NB4 (cell line): Measurements from ENCODE around the gene NEO1.
"Not testable (repeated sequence)": the region's sequence is repeated elsewhere in the genome, so short reads cannot be mapped to it uniquely, and the experiment has no call there.

Experiments
- DNase-seq: peaks from one replicate; pipeline ENCODE4 v3.0.0; 2010; ENCODE audit warnings: low read depth
- H3K4me3 ChIP-seq: one replicate; pipeline ENCODE4 v1.5.1; 2011; ENCODE audit warnings: mild to moderate bottlenecking, low read depth, low read length, moderate library complexity
- MYC ChIP-seq: IDR thresholded peaks from 2 replicates; pipeline ENCODE4 v1.6.1; 2011; ENCODE audit warnings: low read depth, low read length
- POLR2A ChIP-seq: IDR thresholded peaks from 2 replicates; pipeline ENCODE4 v1.6.1; 2011; ENCODE audit warnings: mild to moderate bottlenecking; ENCODE audit not compliant: insufficient read length; ENCODE audit errors: extremely low read depth
- TF ChIP-seq, protein P1 (sequence below): IDR thresholded peaks from one replicate; pipeline ENCODE4 v1.5.1; 2012; ENCODE audit warnings: low read depth, low read length
- TF ChIP-seq, protein P2 (sequence below): IDR thresholded peaks from 2 replicates; pipeline ENCODE4 v1.6.1; 2011; ENCODE audit warnings: low read depth, low read length

NEO1 gene

DNA sequence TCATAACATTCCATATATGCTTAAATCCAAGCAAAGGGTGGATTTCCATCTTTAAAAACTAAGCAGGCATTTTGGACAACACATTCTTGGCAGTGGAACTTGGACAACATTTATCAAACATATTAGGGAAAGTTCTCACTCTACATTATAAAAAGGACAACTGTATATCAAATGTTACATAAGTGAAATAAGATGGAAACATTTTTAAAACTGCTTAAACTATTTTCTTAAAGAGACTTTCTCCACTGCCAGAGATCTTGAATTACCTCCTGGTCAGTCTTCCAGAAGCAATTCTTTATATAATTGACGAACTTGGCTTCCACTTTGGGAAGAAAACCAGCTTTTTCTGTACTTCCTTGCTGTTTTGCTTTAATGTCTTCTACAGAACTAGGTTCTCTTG lies 109.3 kb downstream of the NEO1 start:
- no peak for TF ChIP-seq MYC
- TF ChIP-seq, protein P1, sequence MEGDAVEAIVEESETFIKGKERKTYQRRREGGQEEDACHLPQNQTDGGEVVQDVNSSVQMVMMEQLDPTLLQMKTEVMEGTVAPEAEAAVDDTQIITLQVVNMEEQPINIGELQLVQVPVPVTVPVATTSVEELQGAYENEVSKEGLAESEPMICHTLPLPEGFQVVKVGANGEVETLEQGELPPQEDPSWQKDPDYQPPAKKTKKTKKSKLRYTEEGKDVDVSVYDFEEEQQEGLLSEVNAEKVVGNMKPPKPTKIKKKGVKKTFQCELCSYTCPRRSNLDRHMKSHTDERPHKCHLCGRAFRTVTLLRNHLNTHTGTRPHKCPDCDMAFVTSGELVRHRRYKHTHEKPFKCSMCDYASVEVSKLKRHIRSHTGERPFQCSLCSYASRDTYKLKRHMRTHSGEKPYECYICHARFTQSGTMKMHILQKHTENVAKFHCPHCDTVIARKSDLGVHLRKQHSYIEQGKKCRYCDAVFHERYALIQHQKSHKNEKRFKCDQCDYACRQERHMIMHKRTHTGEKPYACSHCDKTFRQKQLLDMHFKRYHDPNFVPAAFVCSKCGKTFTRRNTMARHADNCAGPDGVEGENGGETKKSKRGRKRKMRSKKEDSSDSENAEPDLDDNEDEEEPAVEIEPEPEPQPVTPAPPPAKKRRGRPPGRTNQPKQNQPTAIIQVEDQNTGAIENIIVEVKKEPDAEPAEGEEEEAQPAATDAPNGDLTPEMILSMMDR, result no peak
- no peak for TF ChIP-seq POLR2A
- TF ChIP-seq, protein P2, sequence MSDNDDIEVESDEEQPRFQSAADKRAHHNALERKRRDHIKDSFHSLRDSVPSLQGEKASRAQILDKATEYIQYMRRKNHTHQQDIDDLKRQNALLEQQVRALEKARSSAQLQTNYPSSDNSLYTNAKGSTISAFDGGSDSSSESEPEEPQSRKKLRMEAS, result no peak
- no peak for DNase-seq
- H3K4me3 ChIP-seq, result no peak overlapping the region

DNA sequence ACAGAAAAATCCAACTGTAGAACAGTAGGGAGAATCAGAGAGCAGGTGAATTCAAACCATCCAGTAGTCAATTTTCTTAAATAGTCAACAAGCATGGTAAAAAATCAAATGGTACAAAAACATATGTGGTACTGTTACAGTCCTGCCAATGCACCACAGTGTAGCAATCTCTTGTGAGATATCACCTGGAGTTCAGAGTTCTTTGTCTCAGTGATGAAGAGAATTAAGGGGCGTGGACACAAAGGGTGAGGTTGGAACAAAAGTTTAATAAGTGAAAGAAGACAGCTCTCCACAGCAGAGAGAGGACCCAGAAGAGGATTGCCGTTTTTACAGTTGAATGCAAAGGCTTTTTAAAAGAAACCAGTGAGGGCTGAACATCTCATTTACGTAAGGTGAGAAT lies 113.2 kb downstream of the NEO1 start:
- H3K4me3 ChIP-seq, result no peak overlapping the region
- TF ChIP-seq POLR2A (no peak), MYC (no peak)
- TF ChIP-seq, protein P2, result no peak
- TF ChIP-seq, protein P1, result no peak
- no peak for DNase-seq

DNA sequence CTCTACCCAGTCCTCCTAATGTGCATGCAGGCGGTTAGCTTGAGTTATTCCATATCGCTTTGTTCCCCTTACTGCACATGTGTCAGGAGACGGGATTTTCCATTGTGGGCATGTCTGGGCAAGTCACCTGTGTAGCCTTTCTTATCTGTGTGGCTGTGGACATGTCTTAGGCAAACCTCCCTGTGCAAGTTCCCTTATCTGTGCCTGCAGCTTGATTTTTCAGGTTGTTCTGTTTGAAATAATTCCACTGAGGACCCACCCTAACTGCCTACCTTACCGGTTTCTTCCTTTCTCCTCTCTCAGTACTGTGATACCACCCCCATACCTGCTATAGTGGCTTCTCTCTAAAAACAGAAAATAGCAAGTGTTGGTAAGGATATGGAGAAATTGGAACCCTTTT lies 113.6 kb downstream of the NEO1 start:
- no peak for DNase-seq
- no peak for TF ChIP-seq POLR2A
- no peak for TF ChIP-seq MYC
- TF ChIP-seq, protein P2, result no peak
- TF ChIP-seq, protein P1, result no peak
- no peak overlapping the region for H3K4me3 ChIP-seq

DNA sequence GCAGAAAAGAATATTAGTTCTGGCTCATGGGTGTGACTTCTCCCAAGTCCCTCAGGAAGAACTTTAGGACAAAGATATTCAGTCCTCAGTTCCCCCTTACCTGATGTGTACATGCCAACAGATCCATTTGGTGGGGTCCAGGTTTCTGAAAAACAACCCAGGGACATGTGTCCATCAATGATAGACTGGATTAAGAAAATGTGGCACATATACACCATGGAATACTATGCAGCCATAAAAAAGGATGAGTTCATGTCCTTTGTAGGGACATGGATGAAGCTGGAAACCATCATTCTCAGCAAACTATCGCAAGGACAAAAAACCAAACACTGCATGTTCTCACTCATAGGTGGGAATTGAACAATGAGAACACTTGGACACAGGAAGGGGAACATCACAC lies 114.4 kb downstream of the NEO1 start:
- not testable (repeated sequence) for DNase-seq, H3K4me3 ChIP-seq

DNA sequence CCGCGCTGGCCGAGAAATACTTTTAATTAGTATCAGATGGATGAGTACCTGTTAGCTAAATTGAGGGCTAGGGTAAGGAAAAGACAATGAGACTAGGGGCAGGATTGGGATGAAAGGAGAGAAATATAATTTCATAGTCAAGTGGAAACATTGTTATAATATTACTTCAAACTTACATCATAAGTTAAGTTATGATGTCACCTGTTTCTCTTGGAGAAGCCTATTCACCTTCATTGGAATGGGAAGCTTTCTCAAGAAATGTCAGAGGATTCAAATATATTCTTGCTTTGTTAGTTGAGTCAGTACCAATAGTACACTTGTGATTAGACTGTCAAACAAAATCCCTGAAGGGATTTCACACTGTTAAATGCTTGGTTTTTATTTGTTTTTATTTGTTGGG lies 116.2 kb downstream of the NEO1 start:
- DNase-seq, result no peak

DNA sequence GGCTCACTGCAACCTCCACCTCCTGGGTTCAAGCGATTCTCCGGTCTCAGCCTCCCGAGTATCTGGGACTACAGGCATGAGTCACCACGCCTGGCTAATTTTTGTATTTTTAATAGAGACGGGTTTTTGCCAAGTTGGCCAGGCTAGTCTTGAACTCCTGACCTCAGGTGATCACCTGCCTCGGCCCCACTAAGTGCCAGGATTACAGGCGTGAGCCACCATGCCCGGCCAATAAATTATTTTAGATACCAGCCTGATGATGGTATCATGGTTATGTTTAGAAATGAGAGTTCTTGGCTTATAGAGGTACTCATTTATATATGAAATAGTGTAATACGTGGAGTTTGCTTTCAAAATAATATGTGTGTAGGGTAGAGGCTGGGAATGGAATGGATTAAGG lies 119.4 kb downstream of the NEO1 start:
- H3K4me3 ChIP-seq, result no peak overlapping the region
- TF ChIP-seq POLR2A, result no peak
- no peak for TF ChIP-seq MYC
- TF ChIP-seq, protein P1, result no peak
- TF ChIP-seq, protein P2, result no peak
- no peak for DNase-seq

More for the DNA sequence above, 116.2 kb downstream of the NEO1 start:
- TF ChIP-seq, protein P2, result no peak
- TF ChIP-seq POLR2A, result no peak
- no peak for TF ChIP-seq MYC
- TF ChIP-seq, protein P1, result no peak
- no peak overlapping the region for H3K4me3 ChIP-seq
